GM19043 (cell line): ENCODE results near the gene RHOT1.
"Not testable (repeated sequence)": the region's sequence is repeated elsewhere in the genome, so short reads cannot be mapped to it uniquely, and the experiment has no call there.

ENCODE experiments used
- ATAC-seq: cut with Tn5 transposase; IDR thresholded peaks from one replicate; pipeline ENCODE4 v1.9.1; 2021; ENCODE audit warnings: low read depth; ENCODE audit not compliant: unreplicated experiment

RHOT1 gene

GRCh38 chr17:32158870-32159585 lies 16.7 kb downstream of the RHOT1 start:
- no peak for ATAC-seq

GRCh38 chr17:32159586-32160438 lies 17.5 kb downstream of the RHOT1 start:
- no peak for ATAC-seq

GRCh38 chr17:32160526-32160925 lies 18.2 kb downstream of the RHOT1 start:
- ATAC-seq: no peak

- no peak for ATAC-seq
Measured at GRCh38 chr17:32161029-32161428, 18.7 kb downstream of the RHOT1 start.

GRCh38 chr17:32161506-32162365 lies 19.4 kb downstream of the RHOT1 start:
- no peak for ATAC-seq

GRCh38 chr17:32174889-32175288 lies 32.6 kb downstream of the RHOT1 start:
- no peak for ATAC-seq

GRCh38 chr17:32178679-32179078 lies 36.4 kb downstream of the RHOT1 start:
- not testable (repeated sequence) for ATAC-seq

- ATAC-seq: not testable (repeated sequence)
Measured at GRCh38 chr17:32179103-32179502, 36.8 kb downstream of the RHOT1 start.

GRCh38 chr17:32179526-32179925 lies 37.2 kb downstream of the RHOT1 start:
- not testable (repeated sequence) for ATAC-seq

GRCh38 chr17:32180262-32180661 lies 38.0 kb downstream of the RHOT1 start:
- ATAC-seq: not testable (repeated sequence)

- ATAC-seq: no peak
Measured at GRCh38 chr17:32185875-32186274, 43.6 kb downstream of the RHOT1 start.

GRCh38 chr17:32187271-32187670 lies 45.0 kb downstream of the RHOT1 start:
- no peak for ATAC-seq

- no peak for ATAC-seq
Measured at GRCh38 chr17:32189343-32189742, 47.0 kb downstream of the RHOT1 start.

GRCh38 chr17:32191306-32191705 lies 49.0 kb downstream of the RHOT1 start:
- no peak for ATAC-seq

GRCh38 chr17:32192379-32192778 lies 50.1 kb downstream of the RHOT1 start:
- no peak for ATAC-seq

- no peak for ATAC-seq
Measured at GRCh38 chr17:32197987-32198386, 55.7 kb downstream of the RHOT1 start.

- no peak for ATAC-seq
Measured at GRCh38 chr17:32206861-32207260, 64.6 kb downstream of the RHOT1 start.

GRCh38 chr17:32208436-32208835 lies 66.1 kb downstream of the RHOT1 start:
- ATAC-seq: no peak

- ATAC-seq: no peak
Measured at GRCh38 chr17:32209608-32210007, 67.3 kb downstream of the RHOT1 start.

- ATAC-seq: no peak
Measured at GRCh38 chr17:32211671-32212070, 69.4 kb downstream of the RHOT1 start.

- no peak for ATAC-seq
Measured at GRCh38 chr17:32215696-32216095, 73.4 kb downstream of the RHOT1 start.
